Muscle of back (tissue), 11 donors: Measurements from ENCODE around the gene PRRT3. TPM values are rescaled to one million over a fixed set of nuclear protein-coding genes. Genes with fewer than 3 reads are reported as not detected.
"Not testable (repeated sequence)": the region's sequence is repeated elsewhere in the genome, so short reads cannot be mapped to it uniquely, and the experiment has no call there.

Experiments
- DNase-seq, 3 donors: peaks; one replicate each; pipeline versions ENCODE4 v3.0.0 to v3.0.0-alpha.2; 2013
- polyA plus RNA-seq, 10 donors: library from polyadenylated mRNA; unstranded; fragments of 120-200 nt; gene quantifications; one replicate each; pipeline ENCODE4 v1.2.1, GENCODE V29; 2013; ENCODE audit not compliant: insufficient read length in 10 of 10

Gene PRRT3
- polyA plus RNA-seq, 10 donors = 0.92 to 2.9 (median 1.7) TPM

DNA sequence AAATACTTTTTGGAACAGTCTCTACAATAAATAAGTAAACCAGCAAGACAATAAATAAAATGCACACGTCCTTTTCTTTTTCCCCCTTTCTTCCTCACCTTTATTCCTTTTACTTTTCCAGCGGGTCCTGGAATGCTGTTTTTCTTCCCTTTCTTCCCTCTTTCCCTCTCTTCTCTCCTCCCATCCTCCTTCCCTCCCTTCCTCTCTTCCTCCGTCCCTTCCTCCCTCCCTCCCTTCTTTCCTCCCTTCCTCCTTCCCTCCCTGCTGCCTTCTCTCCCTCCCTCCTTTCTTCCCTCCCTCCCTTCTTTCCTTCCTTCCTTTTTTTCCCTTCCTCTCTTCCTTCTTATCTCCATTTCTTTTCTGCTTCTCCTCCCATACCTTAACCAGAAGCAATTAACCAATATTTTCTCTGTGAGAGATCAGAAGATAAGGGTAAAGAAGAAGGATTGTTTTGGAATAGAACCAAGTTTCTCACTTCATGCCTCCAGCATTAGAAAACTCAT, 52.9 kb downstream of the PRRT3 start:
- no peak for DNase-seq

GRCh38 chr3:9898467-9899241, 53.6 kb downstream of the PRRT3 start:
- DNase-seq = no peak

DNA sequence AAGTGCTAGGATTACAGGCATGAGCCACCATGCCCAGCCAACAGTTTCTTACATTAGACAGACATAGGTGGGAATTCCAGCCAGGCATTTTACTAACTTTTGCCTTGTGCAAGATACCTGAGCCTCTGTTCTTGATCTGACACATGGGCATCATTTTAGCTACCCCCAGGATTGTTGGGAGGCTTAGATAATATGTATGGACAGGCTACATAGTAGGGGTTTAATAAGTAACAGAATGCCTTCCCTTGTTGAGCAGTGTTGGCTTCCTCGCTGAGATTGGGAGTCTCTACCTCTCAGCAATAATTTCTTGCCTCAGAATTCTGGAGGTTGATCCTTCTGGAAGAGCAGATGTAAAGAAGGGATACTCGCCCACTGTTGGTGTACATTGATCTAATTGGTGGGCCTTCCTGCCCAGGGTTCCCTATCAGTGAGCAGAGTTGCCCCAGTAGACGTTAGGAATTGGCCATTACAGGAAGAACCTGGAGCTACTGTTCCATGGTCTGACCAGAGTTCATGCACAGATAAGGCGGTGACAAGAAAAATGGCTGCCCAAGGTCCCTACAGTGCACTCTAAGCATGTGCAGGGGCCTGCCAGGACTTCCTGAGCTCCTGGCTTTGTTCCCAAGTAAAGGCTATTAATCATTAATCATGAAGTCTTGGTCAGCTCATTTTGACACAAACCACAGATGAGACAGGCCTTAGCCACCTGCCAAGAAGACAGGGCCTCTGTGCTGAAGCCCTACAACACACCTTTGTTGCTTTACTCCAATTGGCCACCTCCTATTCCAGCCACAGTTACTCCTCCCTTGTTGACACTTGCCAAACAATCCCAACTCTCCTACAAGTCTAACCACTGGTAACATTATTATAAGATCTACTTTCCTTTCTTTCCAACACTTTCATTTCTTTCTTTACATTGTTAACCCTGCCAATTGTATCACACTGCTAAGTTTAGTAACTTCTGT, 54.5 kb downstream of the PRRT3 start:
- DNase-seq = no peak

- not testable (repeated sequence) for DNase-seq
Measured at GRCh38 chr3:9896755-9897407, 55.3 kb downstream of the PRRT3 start.

- DNase-seq = not testable (repeated sequence)
Measured at GRCh38 chr3:9895715-9896114, 56.5 kb downstream of the PRRT3 start.

Other genes with a start within 250 kb of the PRRT3 start
- not detected for gene CPNE9, start 248.6 kb downstream of the PRRT3 start, polyA plus RNA-seq
- 10 to 100 TPM; 10.8 to 17.3 (median 12.9) TPM for gene BRPF1, start 220.7 kb downstream of the PRRT3 start, polyA plus RNA-seq
- gene OGG1, start 202.5 kb downstream of the PRRT3 start, polyA plus RNA-seq = 10 to 100 TPM; 22.3 to 42.0 (median 28.0) TPM
- 10 to 100 TPM in 9 of 10 donors, 1 to 10 TPM in 1; 10.0 to 19.5 (median 14.5) TPM for gene CAMK1, start 182.5 kb downstream of the PRRT3 start, polyA plus RNA-seq
- gene TADA3, start 159.9 kb downstream of the PRRT3 start, polyA plus RNA-seq = 10 to 100 TPM; 49.2 to 56.4 (median 53.4) TPM
- 100 to 1,000 TPM in 1 of 10 donors, 10 to 100 TPM in 9; 58.5 to 101 (median 82.9) TPM for gene ARPC4, start 159.3 kb downstream of the PRRT3 start, polyA plus RNA-seq
- gene TTLL3, start 142.1 kb downstream of the PRRT3 start, polyA plus RNA-seq = 10 to 100 TPM; 15.7 to 53.1 (median 23.5) TPM
- gene RPUSD3, start 108.4 kb downstream of the PRRT3 start, polyA plus RNA-seq = 10 to 100 TPM; 22.9 to 32.7 (median 27.8) TPM
- gene CIDEC, start 72.2 kb downstream of the PRRT3 start, polyA plus RNA-seq = 1 to 10 TPM in 1 of 10 donors, under 1 TPM in 7, not detected in 2; 0.21 to 1.1 (median 0.41) TPM
- 10 to 100 TPM; 24.6 to 33.7 (median 28.8) TPM for gene JAGN1, start 61.8 kb downstream of the PRRT3 start, polyA plus RNA-seq
- 10 to 100 TPM in 1 of 10 donors, 1 to 10 TPM in 8, under 1 TPM in 1; 0.97 to 14.4 (median 1.7) TPM for gene IL17RE, start 49.6 kb downstream of the PRRT3 start, polyA plus RNA-seq
- gene IL17RC, start 35.3 kb downstream of the PRRT3 start, polyA plus RNA-seq = 10 to 100 TPM; 15.2 to 37.4 (median 22.1) TPM
- gene CRELD1, start 18.6 kb downstream of the PRRT3 start, polyA plus RNA-seq = 10 to 100 TPM; 21.4 to 39.8 (median 29.4) TPM
- gene EMC3, start 34.4 kb upstream of the PRRT3 start, polyA plus RNA-seq = 10 to 100 TPM; 31.8 to 44.7 (median 39.0) TPM
- gene FANCD2, start 74.0 kb upstream of the PRRT3 start, polyA plus RNA-seq = 10 to 100 TPM in 4 of 10 donors, 1 to 10 TPM in 6; 5.8 to 11.8 (median 9.8) TPM
- not detected for gene FANCD2OS, start 155.8 kb upstream of the PRRT3 start, polyA plus RNA-seq
- gene BRK1, start 163.3 kb upstream of the PRRT3 start, polyA plus RNA-seq = 100 to 1,000 TPM; 119 to 163 (median 143) TPM
- gene VHL, start 189.4 kb upstream of the PRRT3 start, polyA plus RNA-seq = 10 to 100 TPM; 41.0 to 53.0 (median 44.5) TPM
- gene IRAK2, start 212.5 kb upstream of the PRRT3 start, polyA plus RNA-seq = under 1 TPM; 0.51 to 0.83 (median 0.71) TPM